AG04449 (cell line): ENCODE measurements around the gene KLHL17.

Experiments used
- CTCF ChIA-PET: fragments of 350-600 bp; formaldehyde crosslinking; extraction: SDS; loops from one replicate; lab custom pipeline; 2021; ENCODE audit warnings: antibody characterized with exemption; lab: Yijun Ruan, JAX
- POLR2A ChIA-PET: fragments of 400-600, 350-600 bp; formaldehyde crosslinking; extraction: SDS; loops from one replicate; lab custom pipeline; 2020; ENCODE audit warnings: antibody characterized with exemption, inconsistent platforms; lab: Yijun Ruan, JAX
- DNase-seq: peaks from one replicate; pipeline ENCODE4 v3.0.0-alpha.2; 2010; ENCODE audit warnings: low read depth, low spot score
- H3K4me3 ChIP-seq: 2 replicates; pipeline ENCODE4 v1.5.1; 2011; ENCODE audit warnings: low read depth, mild to moderate bottlenecking, control low read depth, low read length
- CTCF ChIP-seq: IDR thresholded peaks from one replicate; pipeline ENCODE4 v1.5.1; 2011; ENCODE audit warnings: mild to moderate bottlenecking, moderate library complexity, low read length, control low read depth, inconsistent platforms; ENCODE audit not compliant: insufficient read depth; ENCODE audit errors: missing control alignments

Gene KLHL17

GRCh38 chr1:960363-961131 lies at the start of gene KLHL17:
Gene KLHL17 (plus strand): TSS chr1:960584. CDS start chr1:960694, 110 bp downstream.
- ChIA-PET CTCF (interaction anchor here (2.0 kb wide), 1 partner anchor 55 kb away, joined by 8 read pairs; no protein-coding TSS in a partner anchor), POLR2A (interaction anchor here (0.6 kb wide), 1 partner anchor 17 kb away, joined by 3 read pairs; no protein-coding TSS in a partner anchor)
- no peak for TF ChIP-seq CTCF
- peak within 1 kb of the TSS; percentile 64 for H3K4me3 ChIP-seq
- DNase-seq: no peak

GRCh38 chr1:910881-911721 lies 49.3 kb upstream of the KLHL17 start:
- CTCF ChIA-PET: interaction anchor here (1.2 to 2.0 kb wide), 3 partner anchors 15 to 74 kb away, joined by 3 to 5 read pairs (median 4); no protein-coding TSS in a partner anchor
- H3K4me3 ChIP-seq: no peak overlapping the region
- POLR2A ChIA-PET: no interaction called here
- TF ChIP-seq CTCF: no peak
- no peak for DNase-seq

- no peak for DNase-seq
- ChIA-PET POLR2A (no interaction called here), CTCF (interaction anchor here (1.0 to 2.0 kb wide), 4 partner anchors 8 to 90 kb away, joined by 4 to 11 read pairs (median 5); no protein-coding TSS in a partner anchor)
- H3K4me3 ChIP-seq: no peak overlapping the region
- TF ChIP-seq CTCF: no peak
Observed at GRCh38 chr1:911875-912739, 48.3 kb upstream of the KLHL17 start.

GRCh38 chr1:912740-913301 lies 47.6 kb upstream of the KLHL17 start:
- ChIA-PET CTCF (interaction anchor here (1.0 to 2.0 kb wide), 4 partner anchors 9 to 89 kb away, joined by 4 to 11 read pairs (median 5); no protein-coding TSS in a partner anchor), POLR2A (no interaction called here)
- DNase-seq: no peak
- H3K4me3 ChIP-seq: no peak overlapping the region
- peak; percentile 47 for TF ChIP-seq CTCF

- TF ChIP-seq CTCF: no peak
- H3K4me3 ChIP-seq: no peak overlapping the region
- POLR2A ChIA-PET: no interaction called here
- no peak for DNase-seq
- CTCF ChIA-PET: interaction anchor here (0.8 to 2.4 kb wide), 4 partner anchors 8 to 13 kb away, joined by 4 to 19 read pairs (median 8); no protein-coding TSS in a partner anchor
Observed at GRCh38 chr1:913491-914130, 46.8 kb upstream of the KLHL17 start.
